Endometrium (tissue), 2 donors: ENCODE data around the gene HTRA3.

Experiments
- FAIRE-seq: peaks from 2 replicates; lab custom pipeline; 2012; peaks lifted over from hg19 to GRCh38; lab: Jason Lieb, UNC
- donor health status: control.
- donor health status: control.

The HTRA3 gene

GRCh38 chr4:8247047-8247930 is 22.3 kb upstream of the HTRA3 start:
- FAIRE-seq: no peak

- FAIRE-seq: no peak
Observed at GRCh38 chr4:8248091-8248490, 21.5 kb upstream of the HTRA3 start.

DNA sequence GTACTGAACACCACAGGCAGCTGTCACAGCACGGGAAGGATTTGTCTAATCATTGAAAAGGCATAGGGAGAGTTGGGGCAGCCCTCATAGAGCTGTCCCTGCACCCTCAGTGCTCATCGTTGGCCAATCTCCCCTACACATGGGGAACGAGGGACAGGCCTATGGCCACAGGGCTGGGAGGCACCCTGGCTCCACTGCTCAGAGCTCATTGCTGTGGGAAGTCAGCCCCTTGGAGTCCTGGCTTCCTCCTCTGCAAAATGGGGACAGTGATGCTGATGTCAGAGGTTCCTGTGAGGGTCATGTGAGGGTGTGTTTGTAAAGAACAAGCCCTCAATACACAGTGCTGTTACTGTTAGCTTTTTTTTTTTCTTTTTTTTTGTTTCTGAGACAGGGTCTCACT is 19.3 kb upstream of the HTRA3 start:
- no peak for FAIRE-seq

GRCh38 chr4:8250637-8251036 is 18.9 kb upstream of the HTRA3 start:
- FAIRE-seq: no peak

- FAIRE-seq: no peak
Observed at GRCh38 chr4:8251110-8251883, 18.3 kb upstream of the HTRA3 start.

DNA sequence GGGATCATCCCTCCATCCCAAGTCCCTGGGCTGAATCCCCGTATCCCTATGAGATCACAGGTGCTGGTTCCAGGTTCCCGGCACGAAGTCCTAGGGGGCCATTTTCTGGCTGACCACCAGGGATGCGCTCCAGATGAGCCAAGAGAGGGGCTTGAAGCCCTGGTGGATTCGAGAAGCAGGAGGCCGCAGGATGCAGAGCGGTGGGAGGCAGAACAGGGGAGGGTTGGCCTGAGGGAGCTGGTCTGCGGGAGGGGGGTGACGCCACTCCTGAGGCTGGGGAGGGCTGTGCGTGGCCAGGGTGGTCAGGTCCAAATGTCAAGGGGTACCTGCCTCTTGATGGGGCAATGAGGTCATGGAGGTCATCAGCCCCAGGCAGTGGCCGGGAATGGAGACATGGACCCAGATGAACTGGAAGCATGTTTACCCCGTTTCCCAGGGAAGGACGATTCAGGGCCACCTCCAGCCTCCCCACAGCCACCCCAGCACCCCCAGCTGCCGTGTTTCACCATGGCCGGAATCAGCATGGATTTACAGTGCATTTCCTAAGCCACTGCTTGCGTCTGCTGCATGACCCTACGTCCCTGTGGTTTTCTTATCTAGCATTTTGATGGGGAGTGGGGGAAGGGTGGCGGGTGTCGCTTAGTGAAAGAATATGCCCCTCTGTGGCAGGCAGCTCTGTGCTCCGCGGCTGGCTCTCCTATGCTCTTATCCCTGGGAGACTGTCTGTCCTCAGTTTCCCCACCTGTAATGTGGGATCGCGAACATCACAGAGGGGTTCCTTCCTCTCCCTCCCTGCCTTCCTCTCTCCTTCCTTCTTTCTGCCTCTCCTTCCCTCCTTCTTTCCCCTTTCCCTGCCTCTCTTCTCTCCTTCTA is 17.0 kb upstream of the HTRA3 start:
- FAIRE-seq: no peak

DNA sequence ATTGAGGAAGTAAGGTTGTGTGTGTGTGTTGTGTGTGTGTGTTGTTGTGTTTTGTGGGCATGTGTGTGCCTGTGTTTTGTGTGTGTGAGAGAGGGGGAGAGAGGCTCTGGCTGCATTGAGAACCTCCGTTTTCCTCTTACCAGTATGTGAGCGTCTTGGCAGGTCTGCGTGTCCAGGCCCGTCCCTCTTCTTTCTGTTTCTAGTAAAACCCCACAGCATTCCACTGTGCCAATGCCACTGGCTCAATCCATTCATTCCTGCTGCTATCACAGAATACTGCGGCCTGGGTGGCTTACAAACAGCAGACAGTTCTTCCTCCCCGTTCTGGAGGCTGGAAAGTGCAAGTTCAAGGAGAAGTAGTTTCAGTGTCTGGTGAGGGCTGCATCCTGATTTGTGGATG is 15.5 kb upstream of the HTRA3 start:
- FAIRE-seq: no peak

DNA sequence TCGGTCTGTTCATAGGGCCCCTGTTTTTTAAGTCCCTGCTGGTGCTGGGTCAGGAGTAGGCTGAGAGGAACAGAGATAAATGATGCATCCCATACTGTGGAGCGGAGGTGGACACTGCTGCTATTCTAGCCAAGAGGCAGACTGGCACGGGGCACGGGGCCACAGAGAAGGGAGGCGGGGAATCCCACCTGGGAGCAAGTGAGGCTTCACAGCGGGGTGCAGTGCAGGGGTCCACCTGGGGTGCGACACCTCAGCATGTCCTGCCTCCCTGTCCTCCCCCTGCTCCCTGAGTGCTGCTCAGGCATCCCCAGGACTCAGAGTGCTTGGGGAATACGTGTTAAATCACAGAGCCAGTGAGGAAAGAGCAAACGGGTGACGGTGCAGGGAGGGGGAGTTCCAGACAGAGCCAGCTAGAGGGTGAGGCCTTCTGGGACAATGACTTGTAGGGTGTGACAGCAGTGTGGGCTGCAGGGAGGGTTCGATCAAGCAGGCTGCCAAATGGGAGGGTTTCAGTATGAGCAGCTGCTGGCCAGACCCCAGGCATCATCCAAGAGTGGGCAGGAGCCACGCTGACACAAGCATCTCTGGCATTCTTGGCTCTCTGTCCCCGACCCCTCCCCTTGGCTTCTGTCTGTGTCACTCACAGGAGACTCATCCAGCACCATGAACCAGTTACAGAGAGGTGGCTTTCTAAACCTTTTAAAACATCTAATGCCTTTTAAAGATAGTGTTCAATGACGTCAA is 13.7 kb upstream of the HTRA3 start:
- no peak for FAIRE-seq

- FAIRE-seq: no peak
Observed at GRCh38 chr4:8257854-8258253, 11.7 kb upstream of the HTRA3 start.

- no peak for FAIRE-seq
Observed at GRCh38 chr4:8258552-8259212, 10.9 kb upstream of the HTRA3 start.

DNA sequence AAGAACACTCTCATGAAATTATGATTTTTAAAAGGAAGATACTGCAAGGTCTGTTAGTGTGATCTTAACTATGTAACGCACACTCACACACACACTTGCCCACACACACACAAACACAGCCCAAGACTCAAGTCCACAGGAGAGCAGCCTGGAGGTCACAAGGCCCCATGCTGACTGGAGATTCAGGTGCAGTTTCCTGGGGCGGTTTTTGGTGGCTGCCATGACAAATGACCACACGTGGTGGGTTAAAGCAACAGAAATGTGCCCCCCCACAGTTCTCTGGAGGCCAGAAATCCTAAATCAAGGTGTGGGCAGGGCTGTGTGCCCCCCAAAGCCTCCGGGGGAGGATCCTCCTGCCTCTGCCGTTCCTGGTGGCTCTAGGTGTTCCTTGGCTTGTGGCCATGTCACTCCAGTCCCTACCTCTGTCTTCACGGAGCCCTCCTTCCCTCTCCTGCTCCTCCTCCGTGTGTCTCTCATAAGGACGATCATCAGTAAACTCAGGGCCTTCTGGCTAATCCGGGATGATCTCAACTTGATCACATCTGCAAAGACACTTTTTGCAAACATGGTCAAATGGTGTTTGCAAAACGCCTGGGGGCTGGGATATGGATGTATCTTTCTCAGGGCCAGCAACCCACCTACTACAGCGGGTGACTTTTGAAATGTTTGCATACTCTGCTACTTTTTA is 9.7 kb upstream of the HTRA3 start:
- FAIRE-seq: no peak

DNA sequence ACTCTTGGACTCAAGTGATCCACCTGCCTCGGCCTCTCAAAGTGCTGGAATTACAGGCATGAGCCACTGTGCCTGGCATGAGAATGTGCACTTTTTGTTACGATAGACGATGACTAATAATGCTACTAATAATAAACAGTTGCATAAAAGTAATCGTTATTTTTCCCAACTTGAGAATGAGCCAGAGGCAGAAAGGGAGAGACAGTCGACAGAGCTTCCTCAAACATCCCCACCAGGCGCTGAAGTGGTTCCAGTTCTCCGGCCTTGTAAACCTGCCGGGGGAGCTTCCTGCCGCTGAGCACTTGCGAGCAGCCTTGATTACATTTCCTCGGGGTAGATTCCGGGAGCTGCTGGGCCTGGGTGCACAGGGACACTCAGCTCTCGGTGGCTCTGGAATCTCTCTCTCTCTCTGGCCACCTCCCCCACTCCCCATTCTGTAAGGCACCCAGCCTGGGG is 8.9 kb upstream of the HTRA3 start:
- FAIRE-seq: no peak

- no peak for FAIRE-seq
Observed at GRCh38 chr4:8261851-8262535, 7.6 kb upstream of the HTRA3 start.

DNA sequence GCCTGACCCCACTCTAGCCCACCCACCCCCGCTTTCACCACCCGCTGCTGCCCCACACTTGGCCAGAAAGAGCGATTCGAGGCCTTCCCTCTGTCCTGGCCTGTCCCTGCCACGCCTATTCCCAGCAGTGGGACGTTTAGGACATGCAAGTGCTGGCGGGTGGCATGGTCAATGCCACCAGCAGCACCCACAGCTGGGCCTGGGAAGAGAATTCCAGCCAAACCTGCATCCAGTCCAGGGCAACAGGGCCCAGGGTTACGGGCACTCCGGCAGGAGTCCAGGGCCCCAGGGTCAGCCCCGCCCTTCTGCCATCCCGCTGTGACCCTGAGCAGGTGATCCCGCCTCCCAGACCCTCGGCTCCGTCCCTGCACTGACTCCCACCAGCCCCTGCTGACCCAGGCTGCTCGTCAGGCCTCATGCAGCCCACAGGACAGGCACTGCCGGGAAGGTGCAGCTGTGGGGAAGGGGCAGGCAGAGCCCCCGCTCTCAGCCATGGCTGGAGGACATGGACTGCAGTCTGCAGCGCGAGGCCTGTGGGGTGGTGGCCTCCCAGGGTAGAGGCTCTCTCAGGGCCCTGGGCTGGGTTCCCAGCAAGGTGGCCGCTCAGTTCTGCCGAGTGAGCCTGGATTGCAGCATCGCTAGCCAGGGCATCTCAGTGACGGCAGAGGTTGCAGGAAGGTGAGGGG is 6.8 kb upstream of the HTRA3 start:
- FAIRE-seq: no peak

- FAIRE-seq: no peak
Observed at GRCh38 chr4:8263397-8263796, 6.2 kb upstream of the HTRA3 start.

GRCh38 chr4:8264106-8264505 is 5.4 kb upstream of the HTRA3 start:
- FAIRE-seq: no peak

DNA sequence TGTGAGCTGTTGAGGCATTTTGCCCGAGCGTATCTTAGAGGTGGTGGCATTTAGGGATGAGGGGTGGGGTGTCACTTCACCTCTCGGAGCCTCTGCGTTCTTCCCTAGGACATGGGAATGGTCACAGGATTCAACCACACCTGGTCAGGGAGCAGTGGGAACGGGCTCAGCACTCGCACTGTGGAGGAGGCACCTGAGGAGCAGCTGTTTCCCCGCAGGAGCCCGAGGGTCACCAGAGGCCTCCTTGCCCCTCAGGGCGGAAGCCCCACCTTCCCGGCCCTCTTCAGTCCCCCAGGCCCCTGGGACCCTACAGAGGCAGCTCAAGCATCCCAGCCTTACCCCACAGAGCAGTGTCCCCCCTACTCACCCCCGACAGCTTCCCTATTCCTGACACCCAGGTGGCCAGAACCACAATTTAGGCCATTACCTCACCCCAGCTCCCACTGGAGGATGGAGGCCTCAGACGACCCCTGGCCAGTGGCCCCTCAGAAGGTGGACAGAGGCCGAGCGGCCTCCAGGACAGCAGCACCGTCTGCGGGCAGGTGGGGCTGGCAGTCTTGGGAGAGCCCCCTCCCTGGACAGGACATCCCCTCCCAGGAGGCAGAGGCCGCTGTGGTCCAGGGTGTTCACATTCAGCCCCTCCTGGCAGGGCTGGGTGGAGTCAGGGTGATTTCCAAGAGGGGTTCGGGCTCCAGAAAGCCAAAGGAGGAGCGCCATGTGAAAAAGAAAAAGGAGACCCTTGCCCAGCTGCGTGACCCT is 4.2 kb upstream of the HTRA3 start:
- no peak for FAIRE-seq

GRCh38 chr4:8266088-8266487 is 3.5 kb upstream of the HTRA3 start:
- FAIRE-seq: no peak

DNA sequence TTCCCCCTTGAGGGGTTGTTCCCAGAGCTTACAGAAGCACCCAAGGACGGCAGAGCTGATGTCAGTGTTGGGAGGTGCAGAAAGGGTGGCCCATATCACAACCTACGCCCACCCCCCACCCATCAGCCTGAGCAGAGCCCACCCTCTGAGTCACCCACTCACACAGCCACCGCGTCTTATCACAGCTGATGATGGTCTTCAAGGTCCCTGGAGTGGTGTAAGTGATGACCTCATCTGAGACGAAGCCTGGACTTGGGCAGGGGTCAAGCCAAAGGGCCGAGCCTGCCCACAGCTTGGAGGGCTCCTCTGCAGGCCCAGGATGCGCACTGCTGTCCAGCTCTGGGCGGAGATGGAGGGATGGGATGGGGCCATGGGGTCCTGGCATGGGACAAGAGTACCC is 3.0 kb upstream of the HTRA3 start:
- FAIRE-seq: no peak
